Common myeloid progenitor, CD34-positive (primary cell): ENCODE results near the gene CCDC171.

ENCODE experiments used
- CTCF ChIA-PET: fragments of 350-600 bp; sonication (Branson Sonifier 250); formaldehyde crosslinking; loops from one replicate; lab custom pipeline; 2021; ENCODE audit warnings: antibody characterized with exemption; lab: Charles Lee
- POLR2A ChIA-PET: fragments of 350-600 bp; sonication (Branson Sonifier 250); formaldehyde crosslinking; loops from one replicate; lab custom pipeline; 2021; ENCODE audit warnings: antibody characterized with exemption; lab: Charles Lee
- DNase-seq, 3 donors: peaks; one replicate each; pipeline versions ENCODE4 v3.0.0 to v3.0.0-alpha.2; 2013
- H3K27ac ChIP-seq, 2 experiments: 1 replicate in 1 of 2; 2 replicates in 1 of 2; pipeline ENCODE4 v1.7.0; 2013; ENCODE audit warnings: inconsistent platforms in 2 of 2, low read length in 2 of 2, mild to moderate bottlenecking in 2 of 2, low read depth in 1 of 2, moderate library complexity in 1 of 2; ENCODE audit not compliant: severe bottlenecking in 2 of 2, insufficient read depth in 1 of 2, poor library complexity in 1 of 2
- H3K27me3 ChIP-seq, 5 experiments: replicated peaks in 2 of 5; 1 replicate in 3 of 5; 2 replicates in 2 of 5; pipeline versions ENCODE4 v1.6.1 to v1.7.0; 2013; ENCODE audit warnings: low read length in 4 of 5, mild to moderate bottlenecking in 2 of 5, moderate library complexity in 2 of 5, inconsistent platforms in 1 of 5; ENCODE audit not compliant: insufficient read depth in 5 of 5, control insufficient read depth in 4 of 5
- H3K36me3 ChIP-seq, 4 experiments: 1 replicate in 2 of 4; 2 replicates in 2 of 4; pipeline versions ENCODE4 v1.6.1 to v1.7.0; 2013; ENCODE audit warnings: low read length in 3 of 4, control low read depth in 1 of 4, mild to moderate bottlenecking in 1 of 4; ENCODE audit not compliant: control insufficient read depth in 4 of 4, insufficient read depth in 4 of 4
- H3K4me1 ChIP-seq, 4 experiments: 1 replicate in 3 of 4; 2 replicates in 1 of 4; pipeline versions ENCODE4 v1.6.1 to v1.7.1; 2013; ENCODE audit warnings: low read length in 3 of 4, mild to moderate bottlenecking in 3 of 4, control low read depth in 1 of 4, inconsistent platforms in 1 of 4, moderate library complexity in 1 of 4; ENCODE audit not compliant: control insufficient read depth in 4 of 4, insufficient read depth in 4 of 4; ENCODE audit errors: control extremely low read depth in 1 of 4
- H3K4me3 ChIP-seq, 7 experiments: 1 replicate in 4 of 7; 2 replicates in 3 of 7; pipeline versions ENCODE4 v1.5.1 to v1.7.0; 2013; ENCODE audit warnings: mild to moderate bottlenecking in 7 of 7, low read length in 6 of 7, moderate library complexity in 6 of 7, inconsistent platforms in 2 of 7, low read depth in 2 of 7, control low read depth in 1 of 7; ENCODE audit not compliant: insufficient read depth in 4 of 7, control insufficient read depth in 1 of 7; ENCODE audit errors: extremely low read depth in 1 of 7
- H3K9me3 ChIP-seq, 5 experiments: 1 replicate in 4 of 5; 2 replicates in 1 of 5; pipeline versions ENCODE4 v1.6.1 to v1.7.1; 2013; ENCODE audit warnings: low read length in 4 of 5, mild to moderate bottlenecking in 2 of 5, inconsistent platforms in 1 of 5, low read depth in 1 of 5, moderate library complexity in 1 of 5; ENCODE audit not compliant: control insufficient read depth in 4 of 5, insufficient read depth in 2 of 5; ENCODE audit errors: control extremely low read depth in 1 of 5
- WGBS: methylation state at CpG from one replicate; pipeline ENCODE4 v1.1.5; 2013; ENCODE audit not compliant: insufficient coverage; 5-methylcytosine and 5-hydroxymethylcytosine counted together

Gene CCDC171

DNA sequence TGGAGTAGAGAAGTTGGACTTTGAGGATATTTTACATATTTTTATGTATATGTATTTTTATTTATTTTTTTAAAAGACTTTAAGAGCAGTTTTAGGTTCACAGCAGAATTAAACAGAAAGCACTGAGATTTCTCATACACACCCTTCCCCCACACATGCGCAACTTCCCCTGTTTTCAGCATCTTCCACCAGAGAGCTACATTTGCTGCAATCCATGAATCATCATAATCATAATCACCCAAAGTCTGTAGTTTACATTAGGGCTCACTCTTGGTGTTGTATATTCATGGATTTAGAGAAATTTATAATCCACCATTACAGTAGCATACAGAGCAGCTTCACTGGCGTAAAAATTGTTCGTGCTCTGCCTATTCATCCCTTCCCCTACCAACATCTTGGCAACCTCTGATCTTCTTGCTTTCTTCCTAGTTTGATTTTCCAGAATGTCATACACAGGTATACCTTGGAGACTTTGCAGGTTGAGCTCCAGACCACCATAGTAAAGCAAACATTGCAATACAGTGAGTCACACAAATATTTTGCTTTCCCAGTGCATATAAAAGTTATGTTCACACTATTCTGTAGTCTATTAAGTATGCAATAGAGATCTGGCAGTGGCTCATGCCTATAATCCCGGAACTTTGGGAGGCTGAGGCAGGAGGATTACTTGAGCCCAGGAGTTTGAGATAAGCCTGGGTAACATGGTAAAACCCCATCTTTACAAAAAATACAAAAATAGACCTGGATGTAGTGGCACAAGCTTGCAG, 9.6 kb upstream of the CCDC171 start:
- Histone ChIP-seq H3K27me3 (no peaks in the 10 kb centered on the region), H3K9me3 (peaks cover 0 to 3% (median 0%) of the 10 kb centered on the region in 5 experiments), H3K4me1 (peaks cover 0 to 4% (median 2%) of the 10 kb centered on the region in 4 experiments), H3K27ac (no peak overlapping the region), H3K36me3 (no peaks in the 10 kb centered on the region), H3K4me3 (no peak overlapping the region)
- DNase-seq = peak in 2 of 3 donors; percentile 66 to 70
- CTCF ChIA-PET = interaction anchor here (1.0 to 2.3 kb wide), 3 partner anchors 7 to 64 kb away, joined by 3 to 9 read pairs (median 4); partner anchors contain the start of gene CCDC171
- POLR2A ChIA-PET = no interaction called here
- 100% methylated on average over 2 of the region's 4 CpGs for WGBS

DNA sequence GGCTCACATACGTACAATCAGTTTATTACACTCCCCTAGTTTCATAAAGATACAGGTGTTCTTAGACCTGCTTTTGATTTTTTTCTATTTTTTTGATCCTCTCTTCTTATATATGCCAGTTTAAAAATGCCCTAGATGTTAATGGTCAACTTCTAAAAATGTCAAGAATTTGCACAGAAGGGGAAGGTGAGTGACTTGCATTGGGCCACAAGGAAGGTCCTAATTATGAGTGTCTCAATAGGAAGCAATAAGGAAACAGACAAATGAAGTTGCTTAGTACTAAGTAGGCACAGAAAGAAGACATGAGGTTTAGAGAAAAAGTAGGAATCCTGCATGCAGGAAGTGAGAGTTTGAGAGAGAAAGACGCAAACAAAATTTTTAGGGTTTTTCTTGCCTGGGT, 3.2 kb upstream of the CCDC171 start:
- H3K4me3 ChIP-seq = no peak overlapping the region
- ChIA-PET CTCF (interaction anchor here (1.9 to 5.2 kb wide), 4 partner anchors 10 to 58 kb away, joined by 11 to 34 read pairs (median 32); partner anchors contain the start of gene PSIP1), POLR2A (no interaction called here)
- H3K27ac ChIP-seq = no peak overlapping the region
- no peaks in the 10 kb centered on the region for H3K36me3 ChIP-seq
- no peaks in the 10 kb centered on the region for H3K9me3 ChIP-seq
- no peak for DNase-seq
- WGBS = no CpG with 5 or more reads among the region's 2 CpGs
- H3K4me1 ChIP-seq = peaks cover 2 to 26% (median 15%) of the 10 kb centered on the region in 4 experiments
- H3K27me3 ChIP-seq = no peaks in the 10 kb centered on the region

DNA sequence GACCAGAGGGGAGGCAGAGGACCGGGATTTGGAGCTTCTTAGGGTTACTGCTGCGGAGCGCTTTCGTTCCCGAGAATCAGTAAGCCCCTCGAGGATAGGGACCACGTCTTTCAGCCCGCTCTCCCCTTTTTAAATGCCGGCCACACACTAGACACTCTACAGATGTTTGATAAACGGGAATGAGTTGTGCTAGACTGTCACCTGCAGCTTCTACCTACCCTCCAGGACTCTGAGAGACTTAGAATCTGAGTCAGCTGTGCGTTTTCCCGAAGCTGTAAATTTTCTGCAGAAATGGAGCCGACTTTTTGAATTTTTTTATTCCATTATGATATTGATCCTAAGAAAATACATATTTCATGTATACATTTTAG, 670 bp downstream of the CCDC171 start:
- 0% methylated on average over 6 of the region's 13 CpGs for WGBS
- no peaks in the 10 kb centered on the region for H3K9me3 ChIP-seq
- no peaks in the 10 kb centered on the region for H3K36me3 ChIP-seq
- peak overlapping the region; percentile 84 to 99 (median 98) for H3K4me3 ChIP-seq
- ChIA-PET CTCF (interaction anchor here (0.6 to 5.2 kb wide), 16 partner anchors 9 to 87 kb away, joined by 3 to 34 read pairs (median 4); partner anchors contain the start of gene PSIP1), POLR2A (interaction anchor here (1.1 to 3.4 kb wide), 4 partner anchors 13 to 53 kb away, joined by 3 to 28 read pairs (median 4); partner anchors contain the start of gene PSIP1)
- no peaks in the 10 kb centered on the region for H3K27me3 ChIP-seq
- peak overlapping the region; percentile 80 to 91 for H3K27ac ChIP-seq
- no peak for DNase-seq
- peaks cover 2 to 28% (median 15%) of the 10 kb centered on the region in 4 experiments for H3K4me1 ChIP-seq

DNA sequence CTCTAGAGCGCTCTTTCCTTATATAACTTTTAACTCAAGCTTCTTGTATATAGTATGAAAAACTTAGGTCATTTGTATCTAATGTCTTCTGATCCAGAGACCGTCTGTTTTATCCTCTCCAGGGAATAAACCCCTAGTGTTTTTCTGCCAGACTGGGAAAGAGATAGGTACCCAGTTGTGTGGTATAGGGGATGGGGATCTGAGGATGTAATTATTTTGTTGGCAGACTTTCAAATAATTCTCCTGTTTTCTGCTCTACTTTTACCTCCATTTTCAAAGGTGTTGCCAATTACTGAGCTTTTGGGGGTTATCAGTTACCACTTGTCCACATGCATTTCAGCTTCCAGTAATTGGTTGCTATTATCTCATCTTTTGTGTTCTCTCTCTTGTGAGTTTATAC, 17.9 kb downstream of the CCDC171 start:
- H3K9me3 ChIP-seq = no peaks in the 10 kb centered on the region
- WGBS = no CpG with 5 or more reads among the region's 2 CpGs
- ChIA-PET CTCF (interaction anchor here (0.9 to 2.1 kb wide), 4 partner anchors 17 to 65 kb away, joined by 3 to 7 read pairs (median 4); no protein-coding TSS in a partner anchor), POLR2A (no interaction called here)
- no peak overlapping the region for H3K4me3 ChIP-seq
- H3K27me3 ChIP-seq = no peaks in the 10 kb centered on the region
- H3K27ac ChIP-seq = no peak overlapping the region
- H3K36me3 ChIP-seq = peaks cover 0 to 30% (median 4%) of the 10 kb centered on the region in 4 experiments
- H3K4me1 ChIP-seq = no peaks in the 10 kb centered on the region
- no peak for DNase-seq

DNA sequence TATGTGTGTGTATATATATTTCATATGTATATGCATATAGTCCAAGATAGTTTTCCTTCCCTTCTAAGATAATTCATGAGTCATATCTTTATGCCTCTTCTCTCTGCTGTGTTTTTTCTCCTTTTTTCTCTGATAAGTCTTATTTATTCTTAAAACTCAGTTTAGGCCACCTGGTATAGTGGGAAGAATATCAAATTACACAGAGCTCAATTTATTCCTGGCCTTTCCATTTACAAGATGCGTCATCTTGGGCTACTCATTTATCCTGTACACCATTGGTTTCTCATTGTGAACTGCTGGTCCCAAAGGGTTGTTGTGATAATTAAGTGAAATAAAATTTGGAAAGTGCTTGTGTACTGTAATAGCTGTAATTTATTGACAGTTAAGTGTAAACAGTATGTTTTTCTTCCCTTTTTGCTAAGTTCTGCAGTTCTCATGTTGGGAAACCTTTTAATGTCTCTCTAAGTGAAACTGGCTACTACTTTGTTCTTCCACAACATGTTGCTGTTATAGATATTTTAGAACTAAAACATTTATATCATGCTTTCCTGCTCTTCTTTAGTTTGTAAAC, 19.4 kb downstream of the CCDC171 start:
- WGBS = no CpG with 5 or more reads among the region's 1 CpG
- no peaks in the 10 kb centered on the region for H3K27me3 ChIP-seq
- H3K4me3 ChIP-seq = no peak overlapping the region
- ChIA-PET CTCF (no interaction called here), POLR2A (no interaction called here)
- H3K9me3 ChIP-seq = no peaks in the 10 kb centered on the region
- H3K4me1 ChIP-seq = no peaks in the 10 kb centered on the region
- H3K36me3 ChIP-seq = peaks cover 2 to 27% (median 7%) of the 10 kb centered on the region in 4 experiments
- no peak overlapping the region for H3K27ac ChIP-seq
- DNase-seq = no peak

DNA sequence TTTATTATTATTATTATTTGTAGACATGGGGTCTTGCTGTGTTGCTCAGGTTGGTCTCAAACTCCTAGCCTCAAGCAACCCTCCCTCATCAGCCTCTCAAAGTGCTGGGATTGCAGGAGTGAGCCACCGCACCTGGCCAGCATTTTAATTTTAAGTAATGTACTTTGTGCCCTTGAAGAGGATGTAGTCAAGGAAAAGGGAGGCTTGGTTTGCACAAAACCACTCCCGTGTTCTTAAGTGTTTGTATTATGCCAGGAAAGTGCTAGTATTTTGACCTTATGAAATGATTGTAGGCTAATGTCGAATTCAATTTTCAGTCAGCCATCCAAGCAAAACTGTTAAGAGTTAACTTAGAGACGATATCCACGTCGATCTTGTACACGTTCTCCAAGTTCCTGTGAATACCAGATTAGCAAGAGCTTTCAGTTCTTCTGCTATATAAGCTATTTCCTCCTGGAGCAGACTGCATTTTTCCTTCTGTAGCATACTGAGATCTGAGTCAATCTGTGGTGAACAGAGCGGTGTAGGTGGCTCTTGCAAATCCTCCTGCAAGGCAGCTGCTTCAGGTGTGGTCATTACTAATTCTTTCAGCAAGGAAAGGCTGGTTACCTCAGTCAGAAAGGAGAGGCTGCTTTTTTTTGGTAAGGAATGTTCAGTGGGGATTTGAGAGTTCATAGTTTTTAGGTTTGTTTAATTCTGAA, 23.7 kb downstream of the CCDC171 start:
- WGBS = 95% methylated on average over 7 of the region's 8 CpGs
- Histone ChIP-seq H3K4me3 (no peak overlapping the region), H3K4me1 (no peaks in the 10 kb centered on the region), H3K36me3 (peaks cover 5 to 35% (median 7%) of the 10 kb centered on the region in 4 experiments), H3K27me3 (no peaks in the 10 kb centered on the region), H3K27ac (no peak overlapping the region), H3K9me3 (no peaks in the 10 kb centered on the region)
- ChIA-PET POLR2A (no interaction called here), CTCF (no interaction called here)
- DNase-seq = no peak
